Testis (tissue), 2 donors: Measurements from ENCODE around the gene DDN.

Experiments
- CTCF ChIP-seq, 3 experiments: fragments of 450-650 bp in 2 of 3; fragments of 200-600 bp in 1 of 3; sonication (generic) in 1 of 3; IDR thresholded peaks; one replicate each; pipeline ENCODE4 v1.5.1; 2016 to 2019; ENCODE audit warnings: antibody characterized with exemption in 3 of 3, mild to moderate bottlenecking in 2 of 3, moderate library complexity in 1 of 3
- POLR2A ChIP-seq: fragments of 450-650 bp; IDR thresholded peaks from one replicate; pipeline ENCODE4 v1.6.1; 2017; ENCODE audit warnings: antibody characterized with exemption, mild to moderate bottlenecking, moderate library complexity

- TF ChIP-seq CTCF (IDR thresholded peaks at IDR 0.05) (no peak), POLR2A (no peak)
Measured at GRCh38 chr12:49020441-49020840, 21.3 kb upstream of the DDN start.
